Measurements from ENCODE around the gene NKAPD1. TPM values are rescaled to one million over a fixed set of nuclear protein-coding genes. Genes with fewer than 3 reads are reported as not detected.

NKAPD1 gene
- total RNA-seq, 2 donors from 2014 or later = 11.8 to 16.8 TPM

GRCh38 chr11:112128483-112129121, 54.5 kb downstream of the NKAPD1 start:
- DNase-seq (ENCODE audit: low spot score) = peak; percentile 50

GRCh38 chr11:112129656-112130055, 55.6 kb downstream of the NKAPD1 start:
- TF ChIP-seq POLR2A (IDR thresholded peaks at IDR 0.05) = no peak
- TF ChIP-seq CTCF (IDR thresholded peaks at IDR 0.05) = no peak
- TF ChIP-seq POLR2AphosphoS5 (IDR thresholded peaks at IDR 0.05) = no peak
- no peak for DNase-seq (ENCODE audit: low spot score)
- Histone ChIP-seq H3K4me3 (no peak overlapping the region), H3K27me3 (replicated peaks; ENCODE audit: insufficient read depth) (no peaks in the 10 kb centered on the region), H3K36me3 (no peaks in the 10 kb centered on the region), H3K27ac (no peak overlapping the region), H3K4me1 (replicated peaks) (no peaks in the 10 kb centered on the region), H3K9me3 (no peaks in the 10 kb centered on the region)
- intact Hi-C loops (cut with DNase I) = no loop called here
- WGBS = 86% methylated on average over 5 of the region's 5 CpGs

More at GRCh38 chr11:112128483-112129121, 54.5 kb downstream of the NKAPD1 start:
- 41% methylated on average over 3 of the region's 3 CpGs for WGBS
- no peak overlapping the region for H3K4me3 ChIP-seq
- intact Hi-C loops (cut with DNase I) = no loop called here
- H3K9me3 ChIP-seq = no peaks in the 10 kb centered on the region
- no peaks in the 10 kb centered on the region for H3K4me1 ChIP-seq (replicated peaks)
- H3K27ac ChIP-seq = no peak overlapping the region
- no peaks in the 10 kb centered on the region for H3K36me3 ChIP-seq
- TF ChIP-seq POLR2A (IDR thresholded peaks at IDR 0.05) = no peak
- TF ChIP-seq POLR2AphosphoS5 (IDR thresholded peaks at IDR 0.05) = no peak
- TF ChIP-seq CTCF (IDR thresholded peaks at IDR 0.05) = no peak
- H3K27me3 ChIP-seq (replicated peaks; ENCODE audit: insufficient read depth) = no peaks in the 10 kb centered on the region

GRCh38 chr11:112132737-112133136, 58.6 kb downstream of the NKAPD1 start:
- TF ChIP-seq POLR2A (IDR thresholded peaks at IDR 0.05) = no peak
- TF ChIP-seq POLR2AphosphoS5 (IDR thresholded peaks at IDR 0.05) = no peak
- TF ChIP-seq CTCF (IDR thresholded peaks at IDR 0.05) = no peak
- no peak for DNase-seq (ENCODE audit: low spot score)
- Histone ChIP-seq H3K4me3 (no peak overlapping the region), H3K36me3 (no peaks in the 10 kb centered on the region), H3K27ac (no peak overlapping the region), H3K4me1 (replicated peaks) (no peaks in the 10 kb centered on the region), H3K27me3 (replicated peaks; ENCODE audit: insufficient read depth) (no peaks in the 10 kb centered on the region), H3K9me3 (no peaks in the 10 kb centered on the region)
- 54% methylated on average over 2 of the region's 2 CpGs for WGBS
- intact Hi-C loops (cut with DNase I) = no loop called here

- H3K36me3 ChIP-seq = no peaks in the 10 kb centered on the region
- 91% methylated on average over 4 of the region's 4 CpGs for WGBS
- no peak overlapping the region for H3K27ac ChIP-seq
- intact Hi-C loops (cut with DNase I) = no loop called here
- no peaks in the 10 kb centered on the region for H3K9me3 ChIP-seq
- H3K4me3 ChIP-seq = no peak overlapping the region
- no peaks in the 10 kb centered on the region for H3K4me1 ChIP-seq (replicated peaks)
- no peak for TF ChIP-seq POLR2A (IDR thresholded peaks at IDR 0.05)
- no peak for TF ChIP-seq CTCF (IDR thresholded peaks at IDR 0.05)
- TF ChIP-seq POLR2AphosphoS5 (IDR thresholded peaks at IDR 0.05) = no peak
- no peak for DNase-seq (ENCODE audit: low spot score)
- no peaks in the 10 kb centered on the region for H3K27me3 ChIP-seq (replicated peaks; ENCODE audit: insufficient read depth)
Measured at GRCh38 chr11:112134473-112134872, 60.4 kb downstream of the NKAPD1 start.

Small RNA genes within 50 kb of the gene (small RNA-seq; reads per million reads assigned to genes)
- gene AP000907.3 (0 reads per million in 2 donors), gene RNU6-893P (0 reads per million in 2 donors)

Other genes starting within 250 kb of the NKAPD1 start
- gene ALG9, start 202.7 kb upstream of the NKAPD1 start, total RNA-seq = 10 to 100 TPM; 24.9 to 26.5 TPM
- gene FDXACB1, start 195.1 kb upstream of the NKAPD1 start, total RNA-seq = 1 to 10 TPM; 2.7 to 7.6 TPM
- gene CFAP68, start 194.8 kb upstream of the NKAPD1 start, total RNA-seq = 10 to 100 TPM; 42.2 to 46.2 TPM
- 10 to 100 TPM; 59.0 to 80.1 TPM for gene CRYAB, start 162.5 kb upstream of the NKAPD1 start, total RNA-seq
- gene HSPB2, start 161.6 kb upstream of the NKAPD1 start, total RNA-seq = under 1 TPM in 1 of 2 donors, not detected in 1; 0.85 TPM
- gene C11orf52, start 155.4 kb upstream of the NKAPD1 start, total RNA-seq = 10 to 100 TPM; 13.2 to 31.5 TPM
- gene DIXDC1, start 137.0 kb upstream of the NKAPD1 start, total RNA-seq = 10 to 100 TPM; 32.9 to 35.2 TPM
- 10 to 100 TPM; 19.9 to 21.2 TPM for gene DLAT, start 48.9 kb upstream of the NKAPD1 start, total RNA-seq
- 10 to 100 TPM in 1 of 2 donors, 1 to 10 TPM in 1; 1.1 to 13.7 TPM for gene PIH1D2, start 282 bp upstream of the NKAPD1 start, total RNA-seq
- 10 to 100 TPM; 43.1 to 49.5 TPM for gene TIMM8B, start 12.5 kb downstream of the NKAPD1 start, total RNA-seq
- gene SDHD, start 12.6 kb downstream of the NKAPD1 start, total RNA-seq = 100 to 1,000 TPM in 1 of 2 donors, 10 to 100 TPM in 1; 91.6 to 107 TPM
- gene IL18, start 89.8 kb downstream of the NKAPD1 start, total RNA-seq = 1 to 10 TPM; 4.0 to 8.8 TPM
- gene TEX12, start 93.1 kb downstream of the NKAPD1 start, total RNA-seq = 1 to 10 TPM in 1 of 2 donors, not detected in 1; 4.0 TPM
- gene BCO2, start 101.2 kb downstream of the NKAPD1 start, total RNA-seq = 1 to 10 TPM; 3.2 to 9.1 TPM
- 10 to 100 TPM; 24.4 to 28.7 TPM for gene PTS, start 152.1 kb downstream of the NKAPD1 start, total RNA-seq
- gene PLET1, start 186.6 kb downstream of the NKAPD1 start, total RNA-seq = not detected

Measured in prostate gland (tissue), 2 donors.